ENCODE results near the gene ZBTB33.

ZBTB33 gene

GRCh38 chrX:120282697-120283096 lies 32.1 kb downstream of the ZBTB33 start:
- Histone ChIP-seq H3K9me3 (ENCODE audit: control insufficient read depth, low read length) (no peaks in the 10 kb centered on the region), H3K79me2 (no peaks in the 10 kb centered on the region), H3K4me3 (ENCODE audit: low read depth, low read length) (no peak overlapping the region), H3K27me3 (ENCODE audit: control insufficient read depth, insufficient read depth, low read length) (no peaks in the 10 kb centered on the region), H3K4me2 (ENCODE audit: low read length) (no peak overlapping the region), H2AFZ (no peak overlapping the region), H3K27ac (no peak overlapping the region), H3K36me3 (ENCODE audit: control insufficient read depth, insufficient read depth, low read length) (no peaks in the 10 kb centered on the region), H3K9ac (no peak overlapping the region), H3K4me1 (no peaks in the 10 kb centered on the region)
- no peak for TF ChIP-seq CTCF (IDR thresholded peaks at IDR 0.05)

GRCh38 chrX:120286733-120287512 lies 36.3 kb downstream of the ZBTB33 start:
- no peak overlapping the region for H3K9ac ChIP-seq
- H3K9me3 ChIP-seq (ENCODE audit: control insufficient read depth, low read length) = no peaks in the 10 kb centered on the region
- no peaks in the 10 kb centered on the region for H3K36me3 ChIP-seq (ENCODE audit: control insufficient read depth, insufficient read depth, low read length)
- TF ChIP-seq CTCF (IDR thresholded peaks at IDR 0.05) = no peak
- no peaks in the 10 kb centered on the region for H3K27me3 ChIP-seq (ENCODE audit: control insufficient read depth, insufficient read depth, low read length)
- H2AFZ ChIP-seq = no peak overlapping the region
- H3K79me2 ChIP-seq = no peaks in the 10 kb centered on the region
- H3K27ac ChIP-seq = no peak overlapping the region
- no peak overlapping the region for H3K4me3 ChIP-seq (ENCODE audit: low read depth, low read length)
- no peak overlapping the region for H3K4me2 ChIP-seq (ENCODE audit: low read length)
- no peaks in the 10 kb centered on the region for H3K4me1 ChIP-seq

GRCh38 chrX:120287513-120288112 lies 37.0 kb downstream of the ZBTB33 start:
- H3K4me2 ChIP-seq (ENCODE audit: low read length) = no peak overlapping the region
- H3K27me3 ChIP-seq (ENCODE audit: control insufficient read depth, insufficient read depth, low read length) = no peaks in the 10 kb centered on the region
- no peaks in the 10 kb centered on the region for H3K4me1 ChIP-seq
- no peaks in the 10 kb centered on the region for H3K36me3 ChIP-seq (ENCODE audit: control insufficient read depth, insufficient read depth, low read length)
- H3K9me3 ChIP-seq (ENCODE audit: control insufficient read depth, low read length) = no peaks in the 10 kb centered on the region
- H3K27ac ChIP-seq = no peak overlapping the region
- H3K79me2 ChIP-seq = no peaks in the 10 kb centered on the region
- no peak for TF ChIP-seq CTCF (IDR thresholded peaks at IDR 0.05)
- H3K9ac ChIP-seq = no peak overlapping the region
- no peak overlapping the region for H3K4me3 ChIP-seq (ENCODE audit: low read depth, low read length)
- peak overlapping the region; percentile 64 for H2AFZ ChIP-seq

GRCh38 chrX:120290107-120290506 lies 39.5 kb downstream of the ZBTB33 start:
- no peak for TF ChIP-seq CTCF (IDR thresholded peaks at IDR 0.05)
- no peak overlapping the region for H3K4me3 ChIP-seq (ENCODE audit: low read depth, low read length)
- no peaks in the 10 kb centered on the region for H3K4me1 ChIP-seq
- H3K4me2 ChIP-seq (ENCODE audit: low read length) = no peak overlapping the region
- no peaks in the 10 kb centered on the region for H3K27me3 ChIP-seq (ENCODE audit: control insufficient read depth, insufficient read depth, low read length)
- no peaks in the 10 kb centered on the region for H3K9me3 ChIP-seq (ENCODE audit: control insufficient read depth, low read length)
- no peak overlapping the region for H2AFZ ChIP-seq
- no peaks in the 10 kb centered on the region for H3K36me3 ChIP-seq (ENCODE audit: control insufficient read depth, insufficient read depth, low read length)
- no peaks in the 10 kb centered on the region for H3K79me2 ChIP-seq
- no peak overlapping the region for H3K9ac ChIP-seq
- no peak overlapping the region for H3K27ac ChIP-seq
